GM19372 (cell line): Measurements from ENCODE around the gene TMEM145.
"Not testable (repeated sequence)": the region's sequence is repeated elsewhere in the genome, so short reads cannot be mapped to it uniquely, and the experiment has no call there.

Experiments
- ATAC-seq: cut with Tn5 transposase; IDR thresholded peaks from one replicate; pipeline ENCODE4 v1.9.1; 2021; ENCODE audit warnings: mild to moderate bottlenecking, low read depth, moderate library complexity; ENCODE audit not compliant: unreplicated experiment

TMEM145 gene

GRCh38 chr19:42332059-42332458, 18.9 kb downstream of the TMEM145 start:
- ATAC-seq, result no peak

- no peak for ATAC-seq
Observed at GRCh38 chr19:42333018-42333417, 19.9 kb downstream of the TMEM145 start.

- no peak for ATAC-seq
Observed at GRCh38 chr19:42333975-42334696, 21.0 kb downstream of the TMEM145 start.

GRCh38 chr19:42334697-42335373, 21.7 kb downstream of the TMEM145 start:
- no peak for ATAC-seq

GRCh38 chr19:42335374-42335936, 22.3 kb downstream of the TMEM145 start:
- ATAC-seq, result no peak

GRCh38 chr19:42335971-42336370, 22.9 kb downstream of the TMEM145 start:
- no peak for ATAC-seq

- not testable (repeated sequence) for ATAC-seq
Observed at GRCh38 chr19:42339126-42339860, 26.2 kb downstream of the TMEM145 start.

- not testable (repeated sequence) for ATAC-seq
Observed at GRCh38 chr19:42339922-42340321, 26.8 kb downstream of the TMEM145 start.

- ATAC-seq, result no peak
Observed at GRCh38 chr19:42343344-42344110, 30.4 kb downstream of the TMEM145 start.

GRCh38 chr19:42344336-42344893, 31.3 kb downstream of the TMEM145 start:
- no peak for ATAC-seq

GRCh38 chr19:42345191-42345812, 32.2 kb downstream of the TMEM145 start:
- ATAC-seq, result no peak

GRCh38 chr19:42348211-42348610, 35.1 kb downstream of the TMEM145 start:
- no peak for ATAC-seq

GRCh38 chr19:42349378-42350107, 36.4 kb downstream of the TMEM145 start:
- ATAC-seq, result no peak

- no peak for ATAC-seq
Observed at GRCh38 chr19:42350417-42350816, 37.3 kb downstream of the TMEM145 start.

GRCh38 chr19:42351079-42351735, 38.1 kb downstream of the TMEM145 start:
- no peak for ATAC-seq

- no peak for ATAC-seq
Observed at GRCh38 chr19:42352301-42353259, 39.5 kb downstream of the TMEM145 start.

- ATAC-seq, result no peak
Observed at GRCh38 chr19:42353341-42354015, 40.4 kb downstream of the TMEM145 start.
